Measurements from ENCODE around the gene PLEKHA4. TPM values are rescaled to one million over a fixed set of nuclear protein-coding genes. Genes with fewer than 3 reads are reported as not detected.

The PLEKHA4 gene
- total and polyA plus RNA-seq, 2 of the 13 experiments (the other 11 are each of a cell fraction or from before 2014, with no cell fraction given), result 4.8 to 6.0 TPM

- TF ChIP-seq ZNF670 (CRISPR knock-in tag; IDR thresholded peaks at IDR 0.05; ENCODE audit: borderline replicate concordance), result no peak
- TF ChIP-seq NFIB (CRISPR knock-in tag; IDR thresholded peaks at IDR 0.05; ENCODE audit: borderline replicate concordance), result no peak
- TF ChIP-seq ZNF136 (CRISPR knock-in tag; IDR thresholded peaks at IDR 0.05; ENCODE audit: low read depth), result no peak
- peak; percentile 31; the same call in 1 of the 2 replicates for TF ChIP-seq ELF3 (CRISPR knock-in tag; IDR thresholded peaks at IDR 0.05)
- no peak for TF ChIP-seq ZFP36L2 (CRISPR knock-in tag; IDR thresholded peaks at IDR 0.05)
- TF ChIP-seq, protein P1, sequence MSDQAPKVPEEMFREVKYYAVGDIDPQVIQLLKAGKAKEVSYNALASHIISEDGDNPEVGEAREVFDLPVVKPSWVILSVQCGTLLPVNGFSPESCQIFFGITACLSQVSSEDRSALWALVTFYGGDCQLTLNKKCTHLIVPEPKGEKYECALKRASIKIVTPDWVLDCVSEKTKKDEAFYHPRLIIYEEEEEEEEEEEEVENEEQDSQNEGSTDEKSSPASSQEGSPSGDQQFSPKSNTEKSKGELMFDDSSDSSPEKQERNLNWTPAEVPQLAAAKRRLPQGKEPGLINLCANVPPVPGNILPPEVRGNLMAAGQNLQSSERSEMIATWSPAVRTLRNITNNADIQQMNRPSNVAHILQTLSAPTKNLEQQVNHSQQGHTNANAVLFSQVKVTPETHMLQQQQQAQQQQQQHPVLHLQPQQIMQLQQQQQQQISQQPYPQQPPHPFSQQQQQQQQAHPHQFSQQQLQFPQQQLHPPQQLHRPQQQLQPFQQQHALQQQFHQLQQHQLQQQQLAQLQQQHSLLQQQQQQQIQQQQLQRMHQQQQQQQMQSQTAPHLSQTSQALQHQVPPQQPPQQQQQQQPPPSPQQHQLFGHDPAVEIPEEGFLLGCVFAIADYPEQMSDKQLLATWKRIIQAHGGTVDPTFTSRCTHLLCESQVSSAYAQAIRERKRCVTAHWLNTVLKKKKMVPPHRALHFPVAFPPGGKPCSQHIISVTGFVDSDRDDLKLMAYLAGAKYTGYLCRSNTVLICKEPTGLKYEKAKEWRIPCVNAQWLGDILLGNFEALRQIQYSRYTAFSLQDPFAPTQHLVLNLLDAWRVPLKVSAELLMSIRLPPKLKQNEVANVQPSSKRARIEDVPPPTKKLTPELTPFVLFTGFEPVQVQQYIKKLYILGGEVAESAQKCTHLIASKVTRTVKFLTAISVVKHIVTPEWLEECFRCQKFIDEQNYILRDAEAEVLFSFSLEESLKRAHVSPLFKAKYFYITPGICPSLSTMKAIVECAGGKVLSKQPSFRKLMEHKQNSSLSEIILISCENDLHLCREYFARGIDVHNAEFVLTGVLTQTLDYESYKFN (CRISPR knock-in tag; conservative IDR thresholded peaks at IDR 0.05), result peak; percentile 51; the same call in 1 of the 2 replicates
- peak; percentile 57 for TF ChIP-seq GATAD2A (CRISPR knock-in tag; IDR thresholded peaks at IDR 0.05)
- TF ChIP-seq, protein P2, sequence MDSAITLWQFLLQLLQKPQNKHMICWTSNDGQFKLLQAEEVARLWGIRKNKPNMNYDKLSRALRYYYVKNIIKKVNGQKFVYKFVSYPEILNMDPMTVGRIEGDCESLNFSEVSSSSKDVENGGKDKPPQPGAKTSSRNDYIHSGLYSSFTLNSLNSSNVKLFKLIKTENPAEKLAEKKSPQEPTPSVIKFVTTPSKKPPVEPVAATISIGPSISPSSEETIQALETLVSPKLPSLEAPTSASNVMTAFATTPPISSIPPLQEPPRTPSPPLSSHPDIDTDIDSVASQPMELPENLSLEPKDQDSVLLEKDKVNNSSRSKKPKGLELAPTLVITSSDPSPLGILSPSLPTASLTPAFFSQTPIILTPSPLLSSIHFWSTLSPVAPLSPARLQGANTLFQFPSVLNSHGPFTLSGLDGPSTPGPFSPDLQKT (CRISPR knock-in tag; IDR thresholded peaks at IDR 0.05; ENCODE audit: borderline replicate concordance), result no peak
Measured at GRCh38 chr19:48815870-48816501, 52.4 kb downstream of the PLEKHA4 start (continued).
